ENCODE results near the gene ADAMTSL5.
A peak's percentile ranks its signal among the peaks of the same experiment; 100 is the strongest.

Gene ADAMTSL5

GRCh38 chr19:1496714-1497577, 15.9 kb downstream of the ADAMTSL5 start:
- DNase-seq (ENCODE audit: low spot score) = no peak

- DNase-seq (ENCODE audit: low spot score) = no peak
Observed at GRCh38 chr19:1495799-1496713, 16.8 kb downstream of the ADAMTSL5 start.

GRCh38 chr19:1495051-1495798, 17.6 kb downstream of the ADAMTSL5 start:
- DNase-seq (ENCODE audit: low spot score) = no peak

- no peak for DNase-seq (ENCODE audit: low spot score)
Observed at GRCh38 chr19:1494115-1494815, 18.6 kb downstream of the ADAMTSL5 start.

- DNase-seq (ENCODE audit: low spot score) = no peak
Observed at GRCh38 chr19:1492474-1493006, 20.3 kb downstream of the ADAMTSL5 start.

GRCh38 chr19:1491849-1492170, 21.0 kb downstream of the ADAMTSL5 start:
- DNase-seq (ENCODE audit: low spot score) = no peak

GRCh38 chr19:1491114-1491848, 21.5 kb downstream of the ADAMTSL5 start, which contains the start of gene REEP6:
Gene REEP6, plus strand, starts transcription at chr19:1491181. Its CDS starts 89 bp downstream, at chr19:1491270.
- DNase-seq (ENCODE audit: low spot score) = no peak

- DNase-seq (ENCODE audit: low spot score) = peak; percentile 98
Observed at GRCh38 chr19:1490311-1491113, 22.3 kb downstream of the ADAMTSL5 start, which contains the start of gene PCSK4. Gene PCSK4, minus strand, starts transcription at chr19:1490350. Its CDS starts 4 bp downstream, at chr19:1490346.

GRCh38 chr19:1489463-1490310, 23.1 kb downstream of the ADAMTSL5 start:
- DNase-seq (ENCODE audit: low spot score) = no peak

GRCh38 chr19:1488282-1488601, 24.6 kb downstream of the ADAMTSL5 start:
- no peak for DNase-seq (ENCODE audit: low spot score)

GRCh38 chr19:1487576-1488281, 25.1 kb downstream of the ADAMTSL5 start:
- no peak for DNase-seq (ENCODE audit: low spot score)

- DNase-seq (ENCODE audit: low spot score) = no peak
Observed at GRCh38 chr19:1486720-1487575, 25.9 kb downstream of the ADAMTSL5 start.

GRCh38 chr19:1483979-1484428, 28.8 kb downstream of the ADAMTSL5 start:
- no peak for DNase-seq (ENCODE audit: low spot score)

GRCh38 chr19:1483131-1483978, 29.5 kb downstream of the ADAMTSL5 start:
- no peak for DNase-seq (ENCODE audit: low spot score)

- DNase-seq (ENCODE audit: low spot score) = no peak
Observed at GRCh38 chr19:1482361-1483130, 30.3 kb downstream of the ADAMTSL5 start.

All from LoVo (cell line).